ENCODE data around the gene TMPRSS9.

TMPRSS9 gene

GRCh38 chr19:2321565-2322283, 38.3 kb upstream of the TMPRSS9 start:
- no peak overlapping the region for H3K4me3 ChIP-seq (ENCODE audit: low read depth, low read length)

GRCh38 chr19:2323707-2324106, 36.4 kb upstream of the TMPRSS9 start:
- Histone ChIP-seq H3K4me3 (ENCODE audit: low read depth, low read length) (no peak overlapping the region), H3K36me3 (ENCODE audit: control insufficient read depth, insufficient read depth, low read length) (peaks cover 21% of the 10 kb centered on the region), H3K4me1 (ENCODE audit: control insufficient read depth, insufficient read depth, low read length) (no peaks in the 10 kb centered on the region), H3K9ac (ENCODE audit: low read depth, low read length) (no peak overlapping the region), H3K9me3 (ENCODE audit: control insufficient read depth, insufficient read depth, low read length) (no peaks in the 10 kb centered on the region), H3K27me3 (ENCODE audit: control insufficient read depth, insufficient read depth, low read length) (no peaks in the 10 kb centered on the region)

More at GRCh38 chr19:2321565-2322283, 38.3 kb upstream of the TMPRSS9 start:
- Histone ChIP-seq H3K27me3 (ENCODE audit: control insufficient read depth, insufficient read depth, low read length) (no peaks in the 10 kb centered on the region), H3K36me3 (ENCODE audit: control insufficient read depth, insufficient read depth, low read length) (peaks cover 20% of the 10 kb centered on the region), H3K4me1 (ENCODE audit: control insufficient read depth, insufficient read depth, low read length) (no peaks in the 10 kb centered on the region), H3K9me3 (ENCODE audit: control insufficient read depth, insufficient read depth, low read length) (no peaks in the 10 kb centered on the region), H3K9ac (ENCODE audit: low read depth, low read length) (no peak overlapping the region)

DNA sequence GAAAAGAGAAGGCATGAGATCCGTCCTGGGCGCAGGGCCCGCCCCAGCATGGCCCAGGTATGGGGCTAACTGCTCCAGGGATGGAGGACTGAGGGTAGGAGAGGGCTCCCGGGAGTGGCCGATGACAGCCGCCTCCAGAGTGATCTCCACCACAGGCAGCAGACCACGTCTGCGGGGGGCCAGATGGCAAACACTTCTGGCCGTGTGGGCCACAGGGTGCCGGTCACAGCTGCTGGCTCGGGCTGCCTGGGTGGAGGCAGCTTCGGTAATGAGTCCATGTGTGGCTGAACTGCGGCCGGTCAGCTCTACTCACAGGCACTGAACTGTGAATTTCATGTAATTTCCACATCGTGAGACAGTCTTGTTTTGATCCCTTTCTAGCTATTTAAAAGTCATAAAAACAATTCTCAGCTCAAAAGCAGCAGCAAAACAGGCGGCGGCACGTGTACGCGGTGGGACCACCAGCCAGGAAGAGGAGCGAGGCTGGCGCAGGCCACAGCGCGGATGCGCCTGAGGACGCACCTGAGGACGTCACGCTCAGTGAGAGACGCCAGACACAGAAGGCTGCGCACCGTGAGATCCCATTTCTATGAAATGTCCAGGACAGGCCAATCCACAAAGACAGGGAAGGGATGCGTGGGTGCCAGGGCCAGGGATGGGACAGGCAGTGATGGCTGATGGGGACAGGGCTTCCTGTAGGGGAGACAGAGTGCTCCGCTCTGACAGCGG, 35.7 kb upstream of the TMPRSS9 start:
- Histone ChIP-seq H3K27me3 (ENCODE audit: control insufficient read depth, insufficient read depth, low read length) (no peaks in the 10 kb centered on the region), H3K9ac (ENCODE audit: low read depth, low read length) (no peak overlapping the region), H3K4me3 (ENCODE audit: low read depth, low read length) (no peak overlapping the region), H3K9me3 (ENCODE audit: control insufficient read depth, insufficient read depth, low read length) (no peaks in the 10 kb centered on the region), H3K36me3 (ENCODE audit: control insufficient read depth, insufficient read depth, low read length) (peaks cover 21% of the 10 kb centered on the region), H3K4me1 (ENCODE audit: control insufficient read depth, insufficient read depth, low read length) (peaks cover 2% of the 10 kb centered on the region)

- Histone ChIP-seq H3K36me3 (ENCODE audit: control insufficient read depth, insufficient read depth, low read length) (peaks cover 21% of the 10 kb centered on the region), H3K9me3 (ENCODE audit: control insufficient read depth, insufficient read depth, low read length) (no peaks in the 10 kb centered on the region), H3K4me3 (ENCODE audit: low read depth, low read length) (no peak overlapping the region), H3K4me1 (ENCODE audit: control insufficient read depth, insufficient read depth, low read length) (peaks cover 5% of the 10 kb centered on the region), H3K9ac (ENCODE audit: low read depth, low read length) (no peak overlapping the region), H3K27me3 (ENCODE audit: control insufficient read depth, insufficient read depth, low read length) (no peaks in the 10 kb centered on the region)
Measured at GRCh38 chr19:2325281-2326046, 34.6 kb upstream of the TMPRSS9 start.

- Histone ChIP-seq H3K4me3 (ENCODE audit: low read depth, low read length) (no peak overlapping the region), H3K27me3 (ENCODE audit: control insufficient read depth, insufficient read depth, low read length) (no peaks in the 10 kb centered on the region), H3K36me3 (ENCODE audit: control insufficient read depth, insufficient read depth, low read length) (peaks cover 17% of the 10 kb centered on the region), H3K9me3 (ENCODE audit: control insufficient read depth, insufficient read depth, low read length) (no peaks in the 10 kb centered on the region), H3K4me1 (ENCODE audit: control insufficient read depth, insufficient read depth, low read length) (peaks cover 10% of the 10 kb centered on the region), H3K9ac (ENCODE audit: low read depth, low read length) (peak overlapping the region; percentile 0)
Measured at GRCh38 chr19:2326699-2327360, 33.2 kb upstream of the TMPRSS9 start.

- peak overlapping the region; percentile 89 for H3K9ac ChIP-seq (ENCODE audit: low read depth, low read length)
- H3K36me3 ChIP-seq (ENCODE audit: control insufficient read depth, insufficient read depth, low read length), result peaks cover 17% of the 10 kb centered on the region
- H3K4me3 ChIP-seq (ENCODE audit: low read depth, low read length), result peak overlapping the region; percentile 90
- no peaks in the 10 kb centered on the region for H3K9me3 ChIP-seq (ENCODE audit: control insufficient read depth, insufficient read depth, low read length)
- H3K27me3 ChIP-seq (ENCODE audit: control insufficient read depth, insufficient read depth, low read length), result no peaks in the 10 kb centered on the region
- peaks cover 10% of the 10 kb centered on the region for H3K4me1 ChIP-seq (ENCODE audit: control insufficient read depth, insufficient read depth, low read length)
Measured at GRCh38 chr19:2327773-2328400, 32.2 kb upstream of the TMPRSS9 start.

DNA sequence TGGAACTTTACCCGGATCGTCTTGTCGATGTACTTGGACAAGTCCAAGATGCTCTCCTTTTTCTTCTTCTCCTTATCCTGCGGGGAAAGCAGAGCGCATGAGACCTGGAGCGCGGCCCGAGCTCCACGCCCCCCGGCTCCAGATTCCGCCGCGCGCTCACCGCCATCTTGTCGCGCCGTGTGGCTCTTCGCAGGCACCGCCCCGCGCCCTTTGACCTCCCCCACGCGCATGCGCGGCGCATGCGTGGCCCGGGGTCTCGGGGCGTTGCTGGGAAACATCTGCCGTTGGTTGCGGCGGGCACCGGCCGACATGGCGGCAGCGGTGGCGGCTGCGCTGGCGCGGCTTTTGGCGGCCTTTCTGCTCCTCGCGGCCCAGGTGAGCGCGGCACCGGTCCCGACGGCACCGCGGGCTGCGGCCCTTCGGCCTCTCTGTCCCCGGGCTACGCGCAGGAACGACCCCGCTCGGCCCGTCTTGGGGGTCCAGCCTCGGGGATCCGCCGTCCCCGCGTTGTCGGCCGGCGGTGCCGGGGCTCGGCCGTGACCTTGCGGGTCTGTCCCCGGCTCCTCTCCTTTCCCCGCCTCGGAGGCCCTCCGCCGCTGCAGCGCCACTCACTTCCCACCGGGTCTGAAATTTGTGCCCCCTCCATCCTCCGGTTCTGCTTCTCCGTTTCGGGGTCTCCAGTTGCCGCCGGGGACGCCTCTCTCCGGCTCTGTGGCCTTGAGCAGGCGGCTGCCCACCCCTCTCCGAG, 31.5 kb upstream of the TMPRSS9 start, which contains the start of the genes LSM7 and SPPL2B:
Gene LSM7, minus strand, starts transcription at position 186 of the 748 bp plus-strand sequence. Its CDS starts 20 bp downstream, at position 166.
Gene SPPL2B, plus strand, starts transcription at position 284 of the 748 bp plus-strand sequence. Its CDS starts 26 bp downstream, at position 310.
- peaks cover 17% of the 10 kb centered on the region for H3K36me3 ChIP-seq (ENCODE audit: control insufficient read depth, insufficient read depth, low read length)
- peaks cover 10% of the 10 kb centered on the region for H3K4me1 ChIP-seq (ENCODE audit: control insufficient read depth, insufficient read depth, low read length)
- peak within 1 kb of the TSS; percentile 90 for H3K4me3 ChIP-seq (ENCODE audit: low read depth, low read length)
- no peaks in the 10 kb centered on the region for H3K27me3 ChIP-seq (ENCODE audit: control insufficient read depth, insufficient read depth, low read length)
- H3K9me3 ChIP-seq (ENCODE audit: control insufficient read depth, insufficient read depth, low read length), result no peaks in the 10 kb centered on the region
- H3K9ac ChIP-seq (ENCODE audit: low read depth, low read length), result peak within 1 kb of the TSS; percentile 89

GRCh38 chr19:2329149-2329478, 31.0 kb upstream of the TMPRSS9 start:
- peak overlapping the region; percentile 89 for H3K9ac ChIP-seq (ENCODE audit: low read depth, low read length)
- H3K4me1 ChIP-seq (ENCODE audit: control insufficient read depth, insufficient read depth, low read length), result peaks cover 10% of the 10 kb centered on the region

DNA sequence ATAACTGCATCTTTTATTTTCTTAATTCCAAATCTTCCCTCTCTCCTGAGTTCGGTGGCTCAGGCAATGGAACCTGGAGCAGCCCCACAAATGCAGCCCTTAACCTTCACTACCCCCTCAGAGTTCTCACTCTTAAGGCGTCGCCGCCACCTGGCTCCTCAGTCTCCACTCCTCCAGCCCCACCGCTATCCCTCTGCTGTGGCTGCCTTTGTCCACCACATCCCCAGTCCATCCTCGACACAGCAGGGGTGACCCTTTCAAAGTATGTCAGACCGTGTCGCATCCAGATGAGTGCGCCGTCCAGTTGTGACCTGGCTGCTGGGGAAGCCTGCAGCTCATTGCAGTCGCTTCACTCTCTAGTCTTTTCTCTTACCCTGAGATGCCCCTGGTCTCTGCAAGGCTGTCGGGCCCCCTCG, 30.6 kb upstream of the TMPRSS9 start:
- Histone ChIP-seq H3K27me3 (ENCODE audit: control insufficient read depth, insufficient read depth, low read length) (no peaks in the 10 kb centered on the region), H3K36me3 (ENCODE audit: control insufficient read depth, insufficient read depth, low read length) (peaks cover 14% of the 10 kb centered on the region), H3K9me3 (ENCODE audit: control insufficient read depth, insufficient read depth, low read length) (no peaks in the 10 kb centered on the region), H3K4me1 (ENCODE audit: control insufficient read depth, insufficient read depth, low read length) (peaks cover 10% of the 10 kb centered on the region), H3K9ac (ENCODE audit: low read depth, low read length) (no peak overlapping the region), H3K4me3 (ENCODE audit: low read depth, low read length) (peak overlapping the region; percentile 90)

More at GRCh38 chr19:2329149-2329478, 31.0 kb upstream of the TMPRSS9 start:
- no peaks in the 10 kb centered on the region for H3K27me3 ChIP-seq (ENCODE audit: control insufficient read depth, insufficient read depth, low read length)
- H3K9me3 ChIP-seq (ENCODE audit: control insufficient read depth, insufficient read depth, low read length), result no peaks in the 10 kb centered on the region
- H3K4me3 ChIP-seq (ENCODE audit: low read depth, low read length), result peak overlapping the region; percentile 90
- H3K36me3 ChIP-seq (ENCODE audit: control insufficient read depth, insufficient read depth, low read length), result peaks cover 17% of the 10 kb centered on the region

GRCh38 chr19:2330255-2330631, 29.8 kb upstream of the TMPRSS9 start:
- peaks cover 10% of the 10 kb centered on the region for H3K4me1 ChIP-seq (ENCODE audit: control insufficient read depth, insufficient read depth, low read length)

More at GRCh38 chr19:2330255-2330631, 29.8 kb upstream of the TMPRSS9 start:
- Histone ChIP-seq H3K36me3 (ENCODE audit: control insufficient read depth, insufficient read depth, low read length) (peaks cover 6% of the 10 kb centered on the region), H3K27me3 (ENCODE audit: control insufficient read depth, insufficient read depth, low read length) (no peaks in the 10 kb centered on the region), H3K4me3 (ENCODE audit: low read depth, low read length) (no peak overlapping the region), H3K9ac (ENCODE audit: low read depth, low read length) (no peak overlapping the region), H3K9me3 (ENCODE audit: control insufficient read depth, insufficient read depth, low read length) (no peaks in the 10 kb centered on the region)

All from iPS-15b (cell line).